A673 (cell line): ENCODE measurements around the gene BLOC1S4. TPM values are rescaled to one million over a fixed set of nuclear protein-coding genes. Genes with fewer than 3 reads are reported as not detected.

Experiments used
- BruUV-seq: library from RNA; stranded (reverse); fragments of 400-500 nt; replicated peaks from 2 replicates; lab custom pipeline; 2021; lab: Mats Ljungman, UMichigan
- CTCF ChIA-PET: fragments of 300-600 bp; sonication (Branson Sonifier 250); formaldehyde crosslinking; loops from one replicate; lab custom pipeline; 2022; ENCODE audit warnings: antibody characterized with exemption; lab: Charles Lee
- POLR2A ChIA-PET: fragments of 300-600 bp; sonication (Branson Sonifier 250); formaldehyde crosslinking; loops from one replicate; lab custom pipeline; 2022; ENCODE audit warnings: antibody characterized with exemption; ENCODE audit not compliant: low non-redundant PET; lab: Charles Lee
- DNase-seq: peaks from one replicate; pipeline ENCODE4 v3.0.0-alpha.2; 2015; ENCODE audit warnings: low spot score
- H3K27ac ChIP-seq: fragments of 200-600 bp; sonication (generic); 2 replicates; pipeline ENCODE4 v1.5.1; 2016; ENCODE audit warnings: mixed run types, low read depth, mild to moderate bottlenecking, mixed read lengths, antibody characterized with exemption, low read length; ENCODE audit not compliant: poor library complexity, severe bottlenecking
- H3K27me3 ChIP-seq: fragments of 200-600 bp; sonication (generic); replicated peaks from 2 replicates; pipeline ENCODE4 v1.6.1; 2017; ENCODE audit warnings: mixed run types, low read depth, mild to moderate bottlenecking, mixed read lengths, antibody characterized with exemption, low read length; ENCODE audit not compliant: insufficient read depth, poor library complexity
- H3K36me3 ChIP-seq: fragments of 200-600 bp; sonication (generic); 2 replicates; pipeline ENCODE4 v1.6.1; 2016; ENCODE audit warnings: mixed run types, mild to moderate bottlenecking, mixed read lengths, antibody characterized with exemption, low read length; ENCODE audit not compliant: insufficient read depth, poor library complexity, severe bottlenecking
- H3K4me1 ChIP-seq: fragments of 200-600 bp; sonication (generic); 2 replicates; pipeline ENCODE4 v1.6.1; 2017; ENCODE audit warnings: mixed run types, mild to moderate bottlenecking, mixed read lengths, antibody characterized with exemption, low read length; ENCODE audit not compliant: insufficient read depth, poor library complexity, severe bottlenecking
- H3K4me3 ChIP-seq: fragments of 200-600 bp; sonication (generic); 2 replicates; pipeline ENCODE4 v1.5.1; 2016; ENCODE audit warnings: low read depth, mixed run types, mild to moderate bottlenecking, mixed read lengths, low read length; ENCODE audit not compliant: poor library complexity, severe bottlenecking
- H3K9me3 ChIP-seq: fragments of 200-600 bp; sonication (generic); 2 replicates; pipeline ENCODE4 v1.6.1; 2016; ENCODE audit warnings: mixed run types, low read depth, mild to moderate bottlenecking, mixed read lengths, antibody characterized with exemption, low read length; ENCODE audit not compliant: poor library complexity, severe bottlenecking
- CTCF ChIP-seq: fragments of 300-800, 200-600 bp; sonication (generic); conservative IDR thresholded peaks from 2 replicates; pipeline ENCODE4 v1.5.1; 2017; ENCODE audit warnings: low read depth, mild to moderate bottlenecking, antibody characterized with exemption, low read length, moderate library complexity, mixed read lengths
- EZH2 ChIP-seq: fragments of 200-600 bp; sonication (generic); IDR thresholded peaks from 2 replicates; pipeline ENCODE4 v1.6.1; 2017; ENCODE audit warnings: borderline replicate concordance, low read depth, mild to moderate bottlenecking, mixed read lengths, antibody characterized with exemption, low read length; ENCODE audit not compliant: poor library complexity, severe bottlenecking
- intact Hi-C: fragments of 100-400 bp; cut with micrococcal nuclease; formaldehyde crosslinking; loops from one replicate; pipeline ENCODE4 v1.10.0; 2022; ENCODE audit not compliant: unreplicated experiment
- total RNA-seq: library from RNA; stranded (reverse); gene quantifications from 2 replicates; pipeline ENCODE4 v1.2.3, GENCODE V29; 2021

The BLOC1S4 gene
- total RNA-seq, 1 experiment from 2014 or later = 12.3 TPM

GRCh38 chr4:6765703-6766102 is 49.7 kb downstream of the BLOC1S4 start:
- ChIA-PET POLR2A (no interaction called here), CTCF (no interaction called here)

More at GRCh38 chr4:6765703-6766102, 49.7 kb downstream of the BLOC1S4 start:
- TF ChIP-seq EZH2 (no peak), CTCF (no peak)
- no peaks in the 10 kb centered on the region for H3K9me3 ChIP-seq
- H3K4me1 ChIP-seq = no peaks in the 10 kb centered on the region
- BruUV-seq = no TSS peak
- H3K36me3 ChIP-seq = no peaks in the 10 kb centered on the region
- no peak overlapping the region for H3K4me3 ChIP-seq
- no peak overlapping the region for H3K27ac ChIP-seq
- intact Hi-C loops = no loop called here
- no peaks in the 10 kb centered on the region for H3K27me3 ChIP-seq
- DNase-seq = no peak

Other genes starting within 250 kb of the BLOC1S4 start
- gene PPP2R2C, start 243.6 kb upstream of the BLOC1S4 start, total RNA-seq = 0.20 TPM in 1 of 2 replicates, not detected in the other
- 14.5 and 14.9 TPM in 2 replicates for gene MAN2B2, start 141.0 kb upstream of the BLOC1S4 start, total RNA-seq
- 391 and 402 TPM in 2 replicates for gene MRFAP1, start 75.5 kb upstream of the BLOC1S4 start, total RNA-seq
- gene S100P, start 22.3 kb upstream of the BLOC1S4 start, total RNA-seq = 0.45 and 0.98 TPM in 2 replicates
- 60.8 and 61.0 TPM in 2 replicates for gene MRFAP1L1, start 6.3 kb upstream of the BLOC1S4 start, total RNA-seq
- gene KIAA0232, start 66.6 kb downstream of the BLOC1S4 start, total RNA-seq = 30.2 and 33.3 TPM in 2 replicates
- gene TBC1D14, start 193.7 kb downstream of the BLOC1S4 start, total RNA-seq = 44.3 and 46.0 TPM in 2 replicates